ENCODE data around the gene L3MBTL2.
"Not testable (repeated sequence)": the region's sequence is repeated elsewhere in the genome, so short reads cannot be mapped to it uniquely, and the experiment has no call there.

Gene L3MBTL2

GRCh38 chr22:41204992-41205900, at the start of gene L3MBTL2:
Gene L3MBTL2 (plus strand): TSS chr22:41205312. CDS start chr22:41205363, 51 bp downstream.
- peak; percentile 99 for DNase-seq

DNA sequence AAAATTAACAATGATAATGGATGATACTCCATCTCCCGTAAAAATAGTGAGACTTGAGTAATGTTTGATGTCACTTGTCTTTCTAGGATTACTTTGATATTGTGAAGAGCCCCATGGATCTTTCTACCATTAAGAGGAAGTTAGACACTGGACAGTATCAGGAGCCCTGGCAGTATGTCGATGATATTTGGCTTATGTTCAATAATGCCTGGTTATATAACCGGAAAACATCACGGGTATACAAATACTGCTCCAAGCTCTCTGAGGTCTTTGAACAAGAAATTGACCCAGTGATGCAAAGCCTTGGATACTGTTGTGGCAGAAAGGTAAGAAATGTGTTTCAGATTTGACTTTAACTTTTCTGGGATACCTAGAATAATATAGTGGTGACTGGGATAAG, 48.0 kb upstream of the L3MBTL2 start:
- no peak for DNase-seq

DNA sequence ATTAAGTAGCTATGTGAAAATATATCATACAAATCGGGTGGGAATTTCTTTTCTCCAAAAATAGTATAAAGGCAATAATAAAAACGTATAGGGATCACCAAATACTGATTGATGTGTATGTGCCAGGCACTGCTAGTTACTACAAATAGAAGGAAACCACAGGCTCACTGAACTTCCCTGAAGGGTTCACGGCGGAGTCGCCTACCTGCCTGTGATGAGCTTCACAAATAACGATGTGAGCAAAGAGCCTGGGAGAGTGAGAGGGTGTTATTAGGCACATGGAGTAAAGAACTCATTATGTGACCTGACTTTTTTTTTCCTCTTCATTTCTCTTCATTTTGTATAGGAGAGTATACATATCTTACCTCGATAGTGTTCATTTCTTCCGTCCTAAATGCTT, 36.0 kb upstream of the L3MBTL2 start:
- no peak for DNase-seq

DNA sequence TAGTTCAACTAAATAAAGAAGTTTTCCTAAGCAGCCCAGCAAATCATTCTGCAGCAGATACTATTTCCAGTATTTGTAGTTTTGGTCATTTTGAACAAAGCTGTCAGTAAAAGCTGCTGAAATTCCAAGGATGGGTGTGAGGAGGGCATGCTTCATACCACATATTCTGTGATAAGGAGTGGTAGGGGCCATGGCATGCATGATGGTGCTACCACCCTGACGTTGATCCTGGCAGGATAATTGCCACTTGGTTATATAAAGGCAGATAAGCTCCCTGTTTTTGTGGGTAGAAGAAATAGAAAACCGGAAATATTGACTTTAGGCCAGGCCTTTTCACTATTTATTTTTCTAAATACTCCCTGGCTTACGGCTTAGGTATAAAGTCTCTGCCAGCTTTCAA, 33.1 kb upstream of the L3MBTL2 start:
- DNase-seq: no peak

DNA sequence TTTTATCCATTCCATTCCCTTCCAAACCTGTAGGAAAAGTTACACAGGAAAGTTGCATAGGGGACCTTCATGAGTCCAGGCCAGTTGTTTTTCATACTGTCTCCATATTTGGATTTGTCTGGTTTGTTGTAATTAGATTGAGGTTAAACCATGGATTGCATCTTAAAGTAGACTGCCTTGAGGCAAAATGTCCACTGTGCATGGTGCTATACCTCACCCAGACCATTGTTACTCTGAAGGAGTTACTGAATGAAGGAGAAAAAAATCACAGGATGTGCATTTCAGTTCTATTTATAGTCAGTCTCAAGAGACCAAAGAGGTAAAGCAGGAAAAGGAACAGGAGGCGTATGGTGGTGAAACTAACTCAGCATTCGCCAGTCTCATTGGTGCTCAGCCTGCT, 29.6 kb upstream of the L3MBTL2 start:
- no peak for DNase-seq

DNA sequence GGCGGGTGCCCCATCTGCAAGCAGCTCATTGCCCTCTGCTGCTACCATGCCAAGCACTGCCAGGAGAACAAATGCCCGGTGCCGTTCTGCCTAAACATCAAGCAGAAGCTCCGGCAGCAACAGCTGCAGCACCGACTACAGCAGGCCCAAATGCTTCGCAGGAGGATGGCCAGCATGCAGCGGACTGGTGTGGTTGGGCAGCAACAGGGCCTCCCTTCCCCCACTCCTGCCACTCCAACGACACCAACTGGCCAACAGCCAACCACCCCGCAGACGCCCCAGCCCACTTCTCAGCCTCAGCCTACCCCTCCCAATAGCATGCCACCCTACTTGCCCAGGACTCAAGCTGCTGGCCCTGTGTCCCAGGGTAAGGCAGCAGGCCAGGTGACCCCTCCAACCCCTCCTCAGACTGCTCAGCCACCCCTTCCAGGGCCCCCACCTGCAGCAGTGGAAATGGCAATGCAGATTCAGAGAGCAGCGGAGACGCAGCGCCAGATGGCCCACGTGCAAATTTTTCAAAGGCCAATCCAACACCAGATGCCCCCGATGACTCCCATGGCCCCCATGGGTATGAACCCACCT, 28.0 kb upstream of the L3MBTL2 start:
- no peak for DNase-seq

GRCh38 chr22:41177622-41178424, 27.3 kb upstream of the L3MBTL2 start:
- DNase-seq: no peak

DNA sequence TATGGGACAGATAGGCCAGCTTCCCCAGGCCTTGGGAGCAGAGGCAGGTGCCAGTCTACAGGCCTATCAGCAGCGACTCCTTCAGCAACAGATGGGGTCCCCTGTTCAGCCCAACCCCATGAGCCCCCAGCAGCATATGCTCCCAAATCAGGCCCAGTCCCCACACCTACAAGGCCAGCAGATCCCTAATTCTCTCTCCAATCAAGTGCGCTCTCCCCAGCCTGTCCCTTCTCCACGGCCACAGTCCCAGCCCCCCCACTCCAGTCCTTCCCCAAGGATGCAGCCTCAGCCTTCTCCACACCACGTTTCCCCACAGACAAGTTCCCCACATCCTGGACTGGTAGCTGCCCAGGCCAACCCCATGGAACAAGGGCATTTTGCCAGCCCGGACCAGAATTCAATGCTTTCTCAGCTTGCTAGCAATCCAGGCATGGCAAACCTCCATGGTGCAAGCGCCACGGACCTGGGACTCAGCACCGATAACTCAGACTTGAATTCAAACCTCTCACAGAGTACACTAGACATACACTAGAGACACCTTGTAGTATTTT, 26.6 kb upstream of the L3MBTL2 start:
- DNase-seq: no peak

GRCh38 chr22:41180362-41180761, 24.8 kb upstream of the L3MBTL2 start:
- not testable (repeated sequence) for DNase-seq

DNA sequence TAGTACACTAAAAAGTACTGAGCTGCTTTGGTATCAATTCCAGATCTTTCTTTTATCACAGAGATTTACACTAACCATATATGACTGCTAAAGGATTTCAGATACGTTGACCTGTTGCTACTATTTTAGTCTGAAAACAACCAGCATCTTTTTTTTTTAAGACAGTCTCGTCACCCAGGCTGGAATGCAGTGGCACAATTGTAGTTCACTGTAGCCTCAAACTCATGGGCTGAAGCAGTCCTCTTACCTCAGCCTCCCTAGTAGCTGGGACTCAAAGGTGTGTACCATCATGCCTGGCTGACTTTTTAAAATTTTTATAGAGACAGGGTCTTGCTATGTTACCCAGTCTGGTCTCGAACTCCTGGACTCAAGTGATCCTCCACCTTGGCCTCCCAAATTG, 24.2 kb upstream of the L3MBTL2 start:
- DNase-seq: no peak

- DNase-seq: no peak
Observed at GRCh38 chr22:41181349-41182241, 23.5 kb upstream of the L3MBTL2 start.

DNA sequence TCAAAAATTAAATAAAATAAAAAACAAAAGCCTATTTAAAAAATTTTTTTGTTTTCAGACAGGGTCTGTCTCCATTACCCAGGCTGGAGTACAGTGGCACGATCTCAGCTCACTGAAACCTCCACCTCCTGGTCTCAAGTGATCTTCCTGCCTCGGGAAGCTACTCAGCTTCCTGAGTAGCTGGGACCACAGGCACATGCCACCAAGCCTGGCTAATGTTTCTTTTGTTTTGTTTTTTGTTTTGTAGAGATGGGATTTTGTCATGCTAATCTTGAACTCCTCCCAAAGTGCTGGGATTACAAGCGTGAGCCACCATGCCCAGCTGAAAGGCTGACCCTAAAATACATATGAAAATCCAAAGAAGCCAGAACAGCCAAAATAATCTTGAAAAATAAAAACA, 20.4 kb upstream of the L3MBTL2 start:
- no peak for DNase-seq

GRCh38 chr22:41191467-41191866, 13.6 kb upstream of the L3MBTL2 start:
- DNase-seq: no peak

- DNase-seq: no peak
Observed at GRCh38 chr22:41193829-41194228, 11.3 kb upstream of the L3MBTL2 start.

- DNase-seq: peak; percentile 89
Observed at GRCh38 chr22:41197038-41197972, 7.8 kb upstream of the L3MBTL2 start.

DNA sequence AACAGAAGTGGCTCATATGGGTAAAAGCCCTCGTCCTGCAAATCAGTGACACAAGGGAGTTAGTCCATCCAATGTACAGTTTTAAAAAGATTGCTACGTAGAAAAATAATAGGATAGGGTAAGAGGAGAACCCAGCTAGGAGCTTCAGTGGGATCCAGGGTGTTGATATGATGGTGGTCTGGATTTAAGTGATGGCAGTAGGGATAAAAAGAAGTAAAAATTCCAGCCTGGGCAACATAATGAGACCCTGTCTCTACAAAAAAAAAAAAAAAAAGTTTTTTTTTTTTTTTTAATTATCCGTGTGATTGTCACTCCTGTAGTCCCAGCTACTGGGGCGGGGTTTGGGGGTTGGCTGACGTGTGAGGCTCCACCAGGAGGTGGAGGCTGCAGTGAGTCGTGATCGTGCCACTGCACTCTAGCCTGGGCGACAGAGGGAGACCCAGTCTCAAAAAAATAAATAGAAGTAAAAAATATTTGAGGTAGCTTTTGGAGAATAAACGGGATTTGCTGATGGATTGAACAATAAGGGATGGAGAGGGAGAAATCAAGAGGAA, 7.0 kb upstream of the L3MBTL2 start:
- peak; percentile 69 to 70 for DNase-seq

GRCh38 chr22:41201141-41201540, 4.0 kb upstream of the L3MBTL2 start:
- no peak for DNase-seq

GRCh38 chr22:41203118-41203517, 2.0 kb upstream of the L3MBTL2 start:
- DNase-seq: no peak

GRCh38 chr22:41204066-41204465, 1.0 kb upstream of the L3MBTL2 start:
- no peak for DNase-seq

DNA sequence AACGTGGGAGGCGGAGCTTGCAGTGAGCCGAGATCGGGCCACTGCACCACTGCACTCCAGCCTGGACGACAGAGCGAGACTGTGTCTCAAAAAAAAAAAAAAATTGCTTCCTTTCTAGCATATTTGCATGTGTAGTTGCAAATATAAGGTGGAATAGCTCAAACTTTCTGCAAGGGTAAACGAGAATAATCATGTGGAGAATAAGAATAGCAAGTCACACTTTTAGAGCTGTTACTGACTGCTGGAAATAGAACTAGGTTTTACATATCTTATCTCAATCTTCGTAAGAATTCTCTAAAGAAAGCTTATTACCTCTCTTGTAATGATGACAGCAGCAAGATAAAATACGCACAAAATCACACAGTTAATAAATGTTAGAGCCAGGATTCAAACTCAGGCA, 1.6 kb downstream of the L3MBTL2 start:
- no peak for DNase-seq

GRCh38 chr22:41215409-41215808, 10.3 kb downstream of the L3MBTL2 start:
- DNase-seq: no peak

Data from stimulated activated CD4-positive, alpha-beta T cell treated with anti-CD3 and anti-CD28 coated beads, Interleukin-2, amount 100 ng/mL, for 24 hours (primary cell).